Trophoblast cell (in vitro differentiated cells and primary cell): ENCODE data around the gene RGS3.

Source experiments
- DNase-seq, 2 donors: peaks; one replicate each; pipeline ENCODE4 v3.0.0-alpha.2; 2016
- H2AFZ ChIP-seq: 2 replicates; pipeline ENCODE4 v1.6.1; 2013; ENCODE audit warnings: low read length, moderate library complexity, mild to moderate bottlenecking; ENCODE audit not compliant: insufficient read depth, poor library complexity
- H2AK5ac ChIP-seq: 2 replicates; pipeline ENCODE4 v1.6.1; 2013; ENCODE audit warnings: mild to moderate bottlenecking, low read length
- H2BK120ac ChIP-seq: 2 replicates; pipeline ENCODE4 v1.6.1; 2013; ENCODE audit warnings: low read length, mild to moderate bottlenecking, moderate library complexity; ENCODE audit not compliant: insufficient read depth, poor library complexity
- H2BK12ac ChIP-seq: 2 replicates; pipeline ENCODE4 v1.6.1; 2013; ENCODE audit warnings: mild to moderate bottlenecking, low read length, moderate library complexity
- H2BK5ac ChIP-seq: 2 replicates; pipeline ENCODE4 v1.6.1; 2013; ENCODE audit warnings: low read length, low read depth, moderate library complexity, mild to moderate bottlenecking; ENCODE audit not compliant: poor library complexity
- H3K14ac ChIP-seq: 2 replicates; pipeline ENCODE4 v1.6.1; 2013; ENCODE audit warnings: mild to moderate bottlenecking, low read length
- H3K18ac ChIP-seq: 2 replicates; pipeline ENCODE4 v1.6.1; 2013; ENCODE audit warnings: mild to moderate bottlenecking, low read length
- H3K23ac ChIP-seq: 2 replicates; pipeline ENCODE4 v1.6.1; 2013; ENCODE audit warnings: low read length
- H3K27ac ChIP-seq: 2 replicates; pipeline ENCODE4 v1.5.1; 2013; ENCODE audit warnings: low read depth, mild to moderate bottlenecking, inconsistent platforms, low read length, moderate library complexity
- H3K27me3 ChIP-seq: 2 replicates; pipeline ENCODE4 v1.6.1; 2013; ENCODE audit warnings: inconsistent platforms, mild to moderate bottlenecking, low read length, moderate library complexity; ENCODE audit not compliant: insufficient read depth
- H3K36me3 ChIP-seq, 2 experiments: 1 replicate in 1 of 2; 2 replicates in 1 of 2; pipeline ENCODE4 v1.6.1; 2013; ENCODE audit warnings: low read length in 2 of 2, mild to moderate bottlenecking in 2 of 2, moderate library complexity in 1 of 2; ENCODE audit not compliant: insufficient read depth in 2 of 2, control insufficient read depth in 1 of 2
- H3K4ac ChIP-seq: 2 replicates; pipeline ENCODE4 v1.6.1; 2013; ENCODE audit warnings: low read depth, mild to moderate bottlenecking, low read length, moderate library complexity
- H3K4me1 ChIP-seq, 2 experiments: 1 replicate in 1 of 2; 2 replicates in 1 of 2; pipeline ENCODE4 v1.6.1; 2013; ENCODE audit warnings: low read length in 2 of 2, mild to moderate bottlenecking in 2 of 2, moderate library complexity in 1 of 2; ENCODE audit not compliant: insufficient read depth in 2 of 2, control insufficient read depth in 1 of 2
- H3K4me2 ChIP-seq: 2 replicates; pipeline ENCODE4 v1.6.1; 2013; ENCODE audit warnings: inconsistent platforms, mild to moderate bottlenecking, low read length, moderate library complexity
- H3K4me3 ChIP-seq: 2 replicates; pipeline ENCODE4 v1.5.1; 2013; ENCODE audit warnings: mild to moderate bottlenecking, low read depth, low read length, inconsistent platforms
- H3K79me1 ChIP-seq: one replicate; pipeline ENCODE4 v1.6.1; 2013; ENCODE audit warnings: low read length
- H3K79me2 ChIP-seq: 2 replicates; pipeline ENCODE4 v1.6.1; 2013; ENCODE audit warnings: low read length, mild to moderate bottlenecking; ENCODE audit not compliant: control insufficient read depth, insufficient read depth, poor library complexity
- H3K9ac ChIP-seq: 2 replicates; pipeline ENCODE4 v1.6.1; 2013; ENCODE audit warnings: mild to moderate bottlenecking, low read length
- H3K9me3 ChIP-seq: 2 replicates; pipeline ENCODE4 v1.6.1; 2013; ENCODE audit warnings: low read depth, mild to moderate bottlenecking, control low read depth, inconsistent platforms, low read length; ENCODE audit not compliant: insufficient read depth
- H4K12ac ChIP-seq: 2 replicates; pipeline ENCODE4 v1.6.1; 2013; ENCODE audit warnings: low read depth, mild to moderate bottlenecking, low read length, moderate library complexity
- H4K8ac ChIP-seq: 2 replicates; pipeline ENCODE4 v1.6.1; 2013; ENCODE audit warnings: low read depth, mild to moderate bottlenecking, low read length, moderate library complexity
- H4K91ac ChIP-seq: one replicate; pipeline ENCODE4 v1.6.1; 2013; ENCODE audit warnings: low read depth, mild to moderate bottlenecking, low read length, moderate library complexity
- WGBS: extraction: QIAGEN DNeasy Blood & Tissue Kit; methylation state at CpG from one replicate; pipeline ENCODE4 v1.1.7; 2013; ENCODE audit warnings: missing lambda C conversion rate; ENCODE audit not compliant: insufficient read length, insufficient coverage; ENCODE audit errors: extremely low coverage; 5-methylcytosine and 5-hydroxymethylcytosine counted together

Gene RGS3

GRCh38 chr9:113475031-113475430 is 11.5 kb downstream of the RGS3 start:
- no peak overlapping the region for H3K14ac ChIP-seq
- no peak overlapping the region for H2BK5ac ChIP-seq

GRCh38 chr9:113475992-113476391 is 12.5 kb downstream of the RGS3 start:
- no CpG with 5 or more reads among the region's 4 CpGs for WGBS
- no peak for DNase-seq
- Histone ChIP-seq H4K8ac (no peak overlapping the region), H3K9me3 (no peaks in the 10 kb centered on the region), H2BK12ac (no peak overlapping the region), H3K18ac (no peak overlapping the region), H2AK5ac (no peak overlapping the region), H3K23ac (no peak overlapping the region), H2BK120ac (no peak overlapping the region), H3K27ac (no peak overlapping the region), H4K91ac (no peak overlapping the region), H3K4me3 (no peak overlapping the region), H3K4me1 (peaks cover 13 to 16% of the 10 kb centered on the region in 2 experiments), H3K14ac (no peak overlapping the region), H4K12ac (no peak overlapping the region), H3K4ac (no peak overlapping the region), H2AFZ (no peak overlapping the region), H3K79me1 (peaks cover 4% of the 10 kb centered on the region), H3K9ac (no peak overlapping the region), H3K27me3 (no peaks in the 10 kb centered on the region), H3K79me2 (peaks cover 2% of the 10 kb centered on the region), H3K4me2 (no peak overlapping the region), H3K36me3 (peaks cover 0 to 2% of the 10 kb centered on the region in 2 experiments), H2BK5ac (no peak overlapping the region)

More at GRCh38 chr9:113475031-113475430, 11.5 kb downstream of the RGS3 start:
- Histone ChIP-seq H3K79me1 (peaks cover 4% of the 10 kb centered on the region), H3K23ac (no peak overlapping the region), H3K4me1 (peaks cover 13 to 16% of the 10 kb centered on the region in 2 experiments), H2BK12ac (no peak overlapping the region), H2AFZ (no peak overlapping the region), H3K79me2 (peaks cover 2% of the 10 kb centered on the region), H3K4me3 (no peak overlapping the region), H4K8ac (no peak overlapping the region), H3K4ac (no peak overlapping the region), H4K12ac (no peak overlapping the region), H3K9ac (no peak overlapping the region), H3K36me3 (peaks cover 0 to 2% of the 10 kb centered on the region in 2 experiments), H3K18ac (no peak overlapping the region), H4K91ac (no peak overlapping the region), H3K27ac (no peak overlapping the region), H2BK120ac (no peak overlapping the region), H2AK5ac (no peak overlapping the region), H3K4me2 (no peak overlapping the region), H3K27me3 (no peaks in the 10 kb centered on the region), H3K9me3 (no peaks in the 10 kb centered on the region)
- no peak for DNase-seq
- WGBS: no CpG with 5 or more reads among the region's 2 CpGs

GRCh38 chr9:113476511-113476916 is 13.0 kb downstream of the RGS3 start:
- Histone ChIP-seq H4K8ac (no peak overlapping the region), H3K4me3 (no peak overlapping the region), H3K79me1 (peaks cover 3% of the 10 kb centered on the region), H3K23ac (no peak overlapping the region), H3K36me3 (peaks cover 0 to 2% of the 10 kb centered on the region in 2 experiments), H2BK5ac (no peak overlapping the region), H4K12ac (no peak overlapping the region), H3K9ac (no peak overlapping the region), H3K18ac (no peak overlapping the region), H4K91ac (peak overlapping the region; percentile 30), H3K14ac (no peak overlapping the region), H3K9me3 (no peaks in the 10 kb centered on the region), H3K4me1 (peaks cover 11 to 15% of the 10 kb centered on the region in 2 experiments), H3K27me3 (no peaks in the 10 kb centered on the region), H3K4ac (no peak overlapping the region), H3K4me2 (no peak overlapping the region), H2BK12ac (no peak overlapping the region), H2AFZ (no peak overlapping the region), H3K27ac (no peak overlapping the region), H2BK120ac (no peak overlapping the region), H2AK5ac (no peak overlapping the region), H3K79me2 (peaks cover under 1% of the 10 kb centered on the region)
- no CpG with 5 or more reads among the region's 4 CpGs for WGBS
- no peak for DNase-seq

GRCh38 chr9:113477058-113477457 is 13.5 kb downstream of the RGS3 start:
- Histone ChIP-seq H3K9me3 (no peaks in the 10 kb centered on the region), H3K4ac (no peak overlapping the region), H3K23ac (no peak overlapping the region), H3K18ac (no peak overlapping the region), H3K4me3 (no peak overlapping the region), H3K36me3 (peaks cover 0 to 2% of the 10 kb centered on the region in 2 experiments), H3K27ac (no peak overlapping the region), H4K8ac (no peak overlapping the region), H3K4me1 (peaks cover 9 to 13% of the 10 kb centered on the region in 2 experiments), H3K27me3 (no peaks in the 10 kb centered on the region), H2AK5ac (no peak overlapping the region), H3K79me1 (peaks cover 3% of the 10 kb centered on the region), H3K79me2 (no peaks in the 10 kb centered on the region), H2BK5ac (no peak overlapping the region), H2BK12ac (no peak overlapping the region), H3K14ac (no peak overlapping the region), H2AFZ (no peak overlapping the region), H3K4me2 (no peak overlapping the region), H4K91ac (no peak overlapping the region), H4K12ac (no peak overlapping the region), H2BK120ac (no peak overlapping the region), H3K9ac (no peak overlapping the region)
- WGBS: no CpG with 5 or more reads among the region's 4 CpGs
- no peak for DNase-seq
